ENCODE data around the gene TIMM13.

DNA sequence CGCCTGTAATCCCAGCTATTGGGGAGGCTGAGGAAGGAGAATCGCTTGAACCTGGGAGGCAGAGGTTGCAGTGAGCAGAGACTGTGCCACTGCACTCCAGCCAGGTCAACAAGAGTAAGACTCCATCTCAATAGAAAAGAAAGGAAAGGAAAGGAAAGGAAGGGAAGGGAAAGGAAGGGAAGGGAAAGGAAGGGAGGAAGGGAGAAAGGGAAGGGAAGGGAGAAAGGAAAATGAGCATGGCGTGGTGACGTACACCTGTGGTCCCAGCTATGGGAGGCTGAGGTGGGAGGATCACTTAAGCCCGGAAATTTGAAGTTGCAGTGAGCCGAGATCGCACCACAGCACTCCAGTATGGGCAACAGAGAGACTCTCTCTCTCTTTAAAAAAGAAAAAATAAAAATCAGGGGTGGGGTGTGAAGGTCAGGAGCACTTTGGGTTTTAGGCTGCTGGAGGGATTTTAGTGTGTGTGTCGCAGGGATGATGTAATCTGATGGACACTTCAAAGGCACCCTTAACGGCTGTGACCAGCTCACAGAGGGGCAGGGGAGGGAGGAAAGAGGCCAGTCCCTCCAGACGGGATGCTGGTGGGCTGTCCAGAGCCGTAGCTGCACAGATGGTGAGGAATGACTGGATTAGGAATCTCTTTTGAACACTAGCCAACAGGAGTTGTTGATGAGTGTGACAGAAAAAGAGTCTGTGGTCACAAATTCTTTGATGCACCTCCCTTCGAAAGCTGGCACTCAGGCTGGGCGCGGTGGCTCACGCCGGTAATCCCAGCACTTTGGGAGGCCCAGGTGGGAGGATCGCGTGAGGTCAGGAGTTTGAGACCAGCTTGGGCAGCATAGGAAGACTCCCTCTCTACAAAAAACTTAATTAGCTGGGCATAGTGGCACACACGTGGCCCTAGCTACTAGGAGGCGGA is 39.8 kb downstream of the TIMM13 start:
- TF ChIP-seq, protein P1, sequence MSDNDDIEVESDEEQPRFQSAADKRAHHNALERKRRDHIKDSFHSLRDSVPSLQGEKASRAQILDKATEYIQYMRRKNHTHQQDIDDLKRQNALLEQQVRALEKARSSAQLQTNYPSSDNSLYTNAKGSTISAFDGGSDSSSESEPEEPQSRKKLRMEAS (CRISPR knock-in tag; IDR thresholded peaks at IDR 0.05): no peak
- TF ChIP-seq RFX5 (IDR thresholded peaks at IDR 0.05; ENCODE audit: low read depth, low read length): no peak
- TF ChIP-seq SIN3A (IDR thresholded peaks at IDR 0.05; ENCODE audit: borderline replicate concordance in 2 of 2, control insufficient read depth in 1 of 2, low read depth in 2 of 2, low read length in 2 of 2): no peak
- TF ChIP-seq GABPB1 (CRISPR knock-in tag; IDR thresholded peaks at IDR 0.05): no peak
- peak in 1 of 2 experiments; percentile 21; a peak in 1 of 4 replicates for TF ChIP-seq ARNT (IDR thresholded peaks at IDR 0.05)

Measured in K562 (cell line).